Measurements from ENCODE around the gene WHRN.

WHRN gene

DNA sequence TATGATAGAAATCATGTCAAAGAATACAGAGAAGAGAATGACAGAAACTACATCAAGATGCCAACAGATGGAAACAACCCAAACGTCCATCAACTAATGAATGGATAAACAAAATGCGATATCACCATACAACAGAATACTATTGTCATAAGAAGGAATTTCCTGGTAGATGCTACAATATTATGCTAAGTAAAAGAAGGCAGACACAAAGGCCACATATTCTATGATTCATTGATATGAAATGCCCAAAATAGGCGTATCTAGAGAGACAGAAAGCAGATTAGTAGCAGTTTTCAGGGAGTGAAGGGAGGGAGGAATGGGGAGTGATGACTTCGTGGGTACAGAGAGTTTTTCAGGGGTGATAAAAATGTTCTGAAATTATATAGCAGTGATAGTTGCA, 59.2 kb downstream of the WHRN start:
- no peak for DNase-seq

DNA sequence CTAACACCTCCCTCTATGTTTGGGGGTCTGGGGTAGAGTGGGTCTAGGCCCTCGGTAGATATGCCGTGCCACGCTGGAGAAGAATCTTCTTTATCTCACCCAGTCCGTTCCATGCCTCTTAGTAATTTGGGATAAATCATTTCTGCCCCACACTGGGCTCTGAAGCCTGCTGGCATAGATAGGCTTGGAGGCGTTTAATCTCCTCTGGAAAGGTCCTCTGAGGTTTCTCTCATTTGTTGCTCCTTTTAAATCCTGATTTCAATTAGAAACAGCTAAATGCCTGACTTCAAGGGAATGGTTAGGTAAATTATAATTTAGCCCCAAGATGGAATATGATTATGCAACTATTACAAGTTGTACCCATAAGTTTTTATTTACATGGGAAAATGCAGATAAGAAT, 59.7 kb downstream of the WHRN start:
- DNase-seq = no peak

- no peak for DNase-seq
Observed at GRCh38 chr9:114442022-114442421, 63.3 kb downstream of the WHRN start.

- DNase-seq = no peak
Observed at GRCh38 chr9:114437401-114437893, 67.8 kb downstream of the WHRN start.

DNA sequence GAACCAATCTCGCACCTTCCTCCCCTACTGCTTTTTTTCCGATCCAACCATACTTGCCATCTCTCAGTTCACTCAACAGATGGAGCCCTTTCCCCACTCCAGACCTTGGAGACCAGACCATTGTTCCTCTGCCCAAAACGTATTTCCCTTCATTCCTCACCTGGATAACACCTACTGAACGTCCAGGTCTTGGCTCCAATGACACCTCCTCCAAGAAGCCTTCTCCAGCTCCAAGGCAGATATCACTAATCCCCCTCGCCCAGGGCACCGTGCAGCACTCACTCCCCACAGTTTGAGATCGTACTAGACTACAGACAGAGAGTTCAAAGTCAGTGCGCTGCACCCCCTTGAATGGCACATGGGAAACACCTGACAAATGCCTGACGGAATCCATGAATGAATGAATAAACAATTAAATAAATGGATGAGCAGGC, 70.4 kb downstream of the WHRN start:
- peak; percentile 25 for DNase-seq

DNA sequence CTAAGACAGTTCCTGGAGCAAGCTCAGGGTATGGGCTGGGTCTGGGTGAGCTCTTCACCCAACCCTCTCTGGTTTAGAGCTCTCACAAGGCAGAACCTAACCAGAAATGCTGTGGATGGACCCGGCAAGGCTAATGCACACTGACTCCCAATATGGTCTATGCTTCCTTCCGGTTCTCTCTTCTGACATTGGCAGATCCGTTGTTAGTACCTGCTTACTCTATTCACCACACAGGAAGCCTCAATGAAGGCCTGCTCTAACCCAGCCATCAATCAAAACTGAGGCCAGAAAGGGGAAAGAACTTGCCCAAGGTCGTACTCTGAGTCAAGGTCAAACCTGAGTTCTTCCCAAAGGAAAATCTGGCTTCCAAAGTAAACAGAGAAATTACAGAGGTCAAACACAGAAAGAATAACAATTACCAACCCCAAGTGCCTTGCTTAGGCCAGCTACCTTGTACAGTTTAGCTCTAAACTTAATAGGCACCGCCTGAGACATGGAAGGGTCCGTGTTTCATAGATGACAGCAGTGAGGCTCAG, 71.5 kb downstream of the WHRN start:
- no peak for DNase-seq

DNA sequence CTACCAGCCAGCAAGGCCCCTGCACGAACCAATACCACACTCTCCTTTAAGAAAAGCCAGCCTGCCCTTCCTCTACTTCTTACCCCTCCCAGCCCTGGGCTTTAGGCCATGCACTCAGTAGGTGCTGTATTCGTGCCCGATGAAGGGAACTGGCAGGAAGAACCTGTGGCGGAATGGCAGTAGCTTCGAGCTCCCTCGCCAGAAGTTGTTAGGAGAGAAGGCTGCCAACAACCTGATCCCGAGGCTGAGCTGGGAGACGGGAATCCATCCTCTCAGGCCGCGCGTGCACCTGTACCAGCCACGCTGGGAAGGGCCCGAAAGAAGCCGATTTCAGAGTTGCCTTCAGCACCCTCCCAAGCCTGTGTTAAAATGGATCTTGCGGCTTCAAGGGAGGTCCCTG, 72.2 kb downstream of the WHRN start:
- peak; percentile 3 for DNase-seq

DNA sequence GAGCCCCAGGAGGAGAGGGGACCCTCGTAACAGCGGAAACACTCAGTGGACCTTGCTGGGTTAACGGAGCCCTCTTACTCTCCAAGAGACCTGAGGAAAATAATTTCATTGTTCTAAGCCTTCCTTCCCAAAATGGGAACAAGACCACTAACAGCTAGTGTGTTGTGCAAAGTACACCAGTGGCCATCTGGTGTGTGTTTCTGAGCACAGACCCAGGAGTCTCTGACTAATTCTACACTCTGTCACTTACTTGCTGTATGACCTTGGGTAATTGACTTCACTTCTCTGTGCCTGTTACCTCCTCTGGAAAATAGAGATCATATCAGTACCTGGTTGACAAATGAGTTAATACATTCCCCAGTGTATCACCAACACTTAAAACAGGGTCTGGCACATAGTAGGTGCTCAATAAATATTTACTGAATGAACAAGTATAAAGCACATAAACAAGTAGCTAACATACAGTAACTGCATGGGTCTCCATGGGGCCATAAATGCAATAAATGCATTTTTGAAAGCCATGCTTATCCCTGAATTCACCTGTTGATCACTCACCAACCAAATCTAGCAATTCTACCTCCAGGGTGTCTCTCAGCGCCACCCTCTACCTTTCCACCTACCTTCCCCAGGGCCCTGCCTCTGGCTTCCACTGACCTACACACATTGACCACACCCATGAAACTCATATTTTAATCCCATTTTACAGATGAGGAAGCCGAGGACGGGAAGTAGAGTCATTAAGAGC, 72.8 kb downstream of the WHRN start:
- DNase-seq = no peak

- DNase-seq = no peak
Observed at GRCh38 chr9:114431770-114432169, 73.5 kb downstream of the WHRN start.

- peak; percentile 7 for DNase-seq
Observed at GRCh38 chr9:114431003-114431402, 74.3 kb downstream of the WHRN start.

DNA sequence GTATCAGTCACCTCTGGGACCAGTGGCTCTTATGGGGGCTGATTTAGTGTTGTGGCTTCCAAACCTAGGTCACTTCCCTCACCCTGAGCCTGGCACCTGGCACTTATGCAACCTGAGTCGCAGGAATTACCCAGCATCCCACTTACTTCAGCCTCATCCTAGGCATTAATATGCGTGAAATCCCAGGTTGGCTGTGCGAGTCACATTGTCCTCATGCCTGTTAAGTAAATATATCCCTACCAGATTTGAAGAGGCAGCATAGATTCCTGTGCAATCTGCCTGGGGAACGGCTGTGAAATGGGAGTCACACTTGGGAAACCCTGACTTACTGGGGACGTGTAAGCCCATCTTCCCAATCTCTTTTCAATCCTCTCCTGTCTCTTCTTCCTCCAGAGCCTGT, 74.8 kb downstream of the WHRN start:
- peak; percentile 15 for DNase-seq

DNA sequence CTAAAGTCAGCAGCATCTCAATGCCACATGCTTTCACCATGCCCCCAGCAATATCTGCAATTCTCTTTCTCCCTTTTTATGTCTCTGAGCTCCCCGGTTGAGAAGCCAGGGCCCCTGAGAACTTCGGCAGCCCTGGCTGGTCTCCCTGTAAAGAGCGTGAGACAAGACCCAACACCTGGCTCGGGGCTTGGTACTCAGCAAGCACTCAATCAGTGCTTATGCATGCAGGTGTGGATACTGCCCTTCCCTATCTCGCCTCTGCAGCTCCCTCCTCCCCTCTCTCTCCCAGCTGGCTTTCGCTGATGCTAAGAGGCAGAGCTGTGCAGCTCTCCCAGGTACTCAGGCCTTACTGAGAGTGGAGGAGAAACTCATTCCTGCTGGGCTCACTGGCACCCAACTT, 75.8 kb downstream of the WHRN start:
- peak; percentile 20 for DNase-seq

GRCh38 chr9:114428466-114428865, 76.8 kb downstream of the WHRN start:
- no peak for DNase-seq

DNA sequence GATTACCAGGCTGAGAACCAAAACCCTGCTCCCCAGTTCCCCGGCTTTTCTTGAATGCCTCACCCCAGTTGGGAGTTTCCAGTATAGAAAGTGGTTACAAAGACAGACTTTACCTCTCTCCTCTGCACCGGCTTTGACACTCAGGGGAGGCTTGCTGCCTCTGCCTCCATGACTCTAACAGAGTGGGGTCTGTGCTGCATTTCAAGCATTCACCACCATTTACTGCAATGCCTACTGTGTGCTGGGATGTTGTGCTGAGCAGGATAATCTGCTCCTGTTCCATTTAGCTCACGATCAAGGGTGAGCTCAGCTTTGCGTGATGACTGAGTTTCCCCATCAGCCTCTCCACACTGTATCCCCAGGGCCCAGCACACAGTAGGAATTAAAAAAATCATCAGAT, 77.6 kb downstream of the WHRN start:
- DNase-seq = no peak

GRCh38 chr9:114426046-114426948, 79.0 kb downstream of the WHRN start:
- peak; percentile 15 for DNase-seq

GRCh38 chr9:114425126-114425525, 80.1 kb downstream of the WHRN start:
- DNase-seq = peak; percentile 9

- DNase-seq = peak; percentile 21
Observed at GRCh38 chr9:114424126-114424525, 81.1 kb downstream of the WHRN start.

DNA sequence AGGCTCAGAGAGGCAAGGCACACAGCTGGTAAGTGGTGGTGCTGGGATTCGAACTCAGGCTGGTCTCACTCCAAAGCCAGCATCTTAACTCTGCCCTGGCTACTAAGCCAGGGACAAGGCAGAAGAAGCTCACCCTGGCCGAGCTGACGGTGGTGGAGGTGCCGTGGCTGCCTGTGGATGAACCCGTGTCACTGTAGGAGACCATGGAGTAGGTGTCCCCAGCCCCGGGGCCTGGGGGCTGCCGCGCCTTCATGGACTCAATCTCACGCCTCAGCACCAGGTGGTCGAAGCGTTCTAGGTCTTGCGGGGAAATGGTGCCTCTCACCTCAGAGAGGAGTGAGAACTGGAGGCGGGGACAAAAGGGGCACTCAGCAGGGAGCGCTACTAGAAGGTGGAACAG, 82.1 kb downstream of the WHRN start:
- DNase-seq = peak; percentile 14

- DNase-seq = no peak
Observed at GRCh38 chr9:114421147-114421546, 84.1 kb downstream of the WHRN start.

DNA sequence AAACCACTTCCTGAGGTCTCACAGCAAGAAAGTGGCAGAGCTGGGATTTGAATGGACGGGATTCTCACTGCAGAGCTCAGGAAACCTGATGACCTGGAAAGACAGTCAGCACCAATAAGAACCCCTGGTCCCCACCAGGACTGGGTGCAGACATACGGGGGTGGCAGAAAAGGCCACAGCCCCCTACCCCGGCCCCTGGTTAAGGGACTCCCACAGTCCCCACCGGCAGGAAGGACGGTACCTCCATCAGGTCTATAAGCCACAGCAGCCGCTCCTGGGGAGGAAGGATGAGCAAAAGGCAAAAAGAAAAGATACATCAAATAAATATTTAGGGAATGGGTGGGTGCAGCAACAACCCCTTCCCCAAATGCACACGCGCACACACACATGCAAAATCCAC, 85.5 kb downstream of the WHRN start:
- DNase-seq = no peak

DNA sequence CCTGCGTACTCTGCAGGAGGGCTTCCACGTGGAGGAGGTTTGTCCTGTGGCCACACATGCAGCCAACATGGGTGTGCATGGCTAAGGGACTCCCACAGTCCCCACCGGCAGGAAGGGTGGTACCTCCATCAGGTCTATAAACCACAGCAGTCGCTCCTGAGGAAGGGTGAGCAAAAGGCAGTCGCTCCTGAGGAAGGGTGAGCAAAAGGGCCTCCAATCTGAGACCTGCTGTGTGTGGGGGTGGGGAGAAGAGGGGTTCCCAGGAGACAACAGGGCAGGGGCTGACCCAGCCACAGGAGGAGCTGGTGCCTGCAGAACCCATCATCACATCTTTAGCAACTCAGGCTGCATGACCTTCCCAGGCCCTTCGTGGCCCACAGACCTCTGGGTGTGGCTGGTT, 87.2 kb downstream of the WHRN start:
- no peak for DNase-seq

- no peak for DNase-seq
Observed at GRCh38 chr9:114417511-114417910, 87.8 kb downstream of the WHRN start.

GRCh38 chr9:114416906-114417305, 88.4 kb downstream of the WHRN start:
- no peak for DNase-seq

- DNase-seq = no peak
Observed at GRCh38 chr9:114416290-114416689, 89.0 kb downstream of the WHRN start.
